H9 (cell line): ENCODE measurements around the gene B9D2. TPM values are rescaled to one million over a fixed set of nuclear protein-coding genes. Genes with fewer than 3 reads are reported as not detected.
A peak's percentile ranks its signal among the peaks of the same experiment; 100 is the strongest.

Experiments
- DNase-seq: peaks from one replicate; pipeline ENCODE4 v3.0.0-alpha.2; 2017
- H2AFZ ChIP-seq: one replicate; pipeline ENCODE4 v1.6.1; 2013; ENCODE audit warnings: mild to moderate bottlenecking, low read length, control low read depth, moderate library complexity
- H2AK5ac ChIP-seq: 2 replicates; pipeline ENCODE4 v1.6.1; 2013; ENCODE audit warnings: low read length, control low read depth, mixed read lengths; ENCODE audit not compliant: insufficient read length
- H2BK120ac ChIP-seq: one replicate; pipeline ENCODE4 v1.6.1; 2013; ENCODE audit warnings: low read depth, mild to moderate bottlenecking, low read length, control low read depth, inconsistent platforms; ENCODE audit not compliant: poor library complexity, severe bottlenecking
- H2BK12ac ChIP-seq: 2 replicates; pipeline ENCODE4 v1.6.1; 2013; ENCODE audit warnings: low read length, control low read depth, mixed read lengths, low read depth; ENCODE audit not compliant: insufficient read length
- H2BK15ac ChIP-seq: 2 replicates; pipeline ENCODE4 v1.6.1; 2013; ENCODE audit warnings: low read depth, low read length, control low read depth
- H2BK20ac ChIP-seq: one replicate; pipeline ENCODE4 v1.6.1; 2013; ENCODE audit warnings: low read depth, mild to moderate bottlenecking, low read length, control low read depth, inconsistent platforms; ENCODE audit not compliant: poor library complexity, severe bottlenecking
- H2BK5ac ChIP-seq: 2 replicates; pipeline ENCODE4 v1.6.1; 2013; ENCODE audit warnings: low read length, control low read depth, mixed read lengths; ENCODE audit not compliant: insufficient read length
- H3K14ac ChIP-seq: 2 replicates; pipeline ENCODE4 v1.6.1; 2013; ENCODE audit warnings: low read length, control low read depth; ENCODE audit not compliant: insufficient read depth
- H3K18ac ChIP-seq: 2 replicates; pipeline ENCODE4 v1.6.1; 2013; ENCODE audit warnings: low read depth, mild to moderate bottlenecking, mixed read lengths, low read length, control low read depth; ENCODE audit not compliant: insufficient read length
- H3K23ac ChIP-seq: 2 replicates; pipeline ENCODE4 v1.6.1; 2013; ENCODE audit warnings: low read length, control low read depth, mixed read lengths, low read depth; ENCODE audit not compliant: insufficient read length
- H3K23me2 ChIP-seq: 2 replicates; pipeline ENCODE4 v1.6.1; 2013; ENCODE audit warnings: low read depth, mild to moderate bottlenecking, mixed read lengths, low read length, control low read depth; ENCODE audit not compliant: insufficient read length, poor library complexity, severe bottlenecking
- H3K27ac ChIP-seq: 2 replicates; pipeline ENCODE4 v1.5.1; 2013; ENCODE audit warnings: low read length, control low read depth, mixed read lengths, low read depth; ENCODE audit not compliant: insufficient read length
- H3K27me3 ChIP-seq: 2 replicates; pipeline ENCODE4 v1.6.1; 2013; ENCODE audit warnings: low read length, control low read depth, inconsistent platforms; ENCODE audit not compliant: insufficient read depth
- H3K4ac ChIP-seq: 2 replicates; pipeline ENCODE4 v1.6.1; 2013; ENCODE audit warnings: low read depth, mild to moderate bottlenecking, control low read depth, inconsistent platforms, low read length, moderate library complexity
- H3K4me1 ChIP-seq: 2 replicates; pipeline ENCODE4 v1.6.1; 2013; ENCODE audit warnings: low read length, control low read depth, inconsistent platforms; ENCODE audit not compliant: insufficient read depth
- H3K4me2 ChIP-seq: 2 replicates; pipeline ENCODE4 v1.6.1; 2013; ENCODE audit warnings: low read length, control low read depth, mixed read lengths; ENCODE audit not compliant: insufficient read length, insufficient read depth
- H3K56ac ChIP-seq: 2 replicates; pipeline ENCODE4 v1.6.1; 2013; ENCODE audit warnings: low read depth, mild to moderate bottlenecking, mixed read lengths, low read length, control low read depth; ENCODE audit not compliant: insufficient read length
- H3K79me1 ChIP-seq: 2 replicates; pipeline ENCODE4 v1.6.1; 2013; ENCODE audit warnings: low read depth, mild to moderate bottlenecking, moderate library complexity, low read length, control low read depth, inconsistent platforms; ENCODE audit not compliant: insufficient read depth, poor library complexity, severe bottlenecking
- H3K79me2 ChIP-seq: 2 replicates; pipeline ENCODE4 v1.6.1; 2013; ENCODE audit warnings: low read length, control low read depth, inconsistent platforms; ENCODE audit not compliant: insufficient read depth
- H3K9ac ChIP-seq: 2 replicates; pipeline ENCODE4 v1.6.1; 2013; ENCODE audit warnings: low read length, control low read depth, mixed read lengths; ENCODE audit not compliant: insufficient read length; ENCODE audit errors: extremely low read depth
- H3K9me3 ChIP-seq: one replicate; pipeline ENCODE4 v1.6.1; 2013; ENCODE audit warnings: low read depth, low read length, inconsistent platforms; ENCODE audit not compliant: control insufficient read depth
- H3T11ph ChIP-seq: one replicate; pipeline ENCODE4 v1.6.1; 2013; ENCODE audit warnings: mild to moderate bottlenecking, low read length, control low read depth, inconsistent platforms
- H4K20me1 ChIP-seq: one replicate; pipeline ENCODE4 v1.6.1; 2013; ENCODE audit not compliant: control insufficient read depth, insufficient read length, insufficient read depth
- H4K5ac ChIP-seq: 2 replicates; pipeline ENCODE4 v1.6.1; 2013; ENCODE audit warnings: low read depth, mild to moderate bottlenecking, mixed read lengths, low read length, control low read depth; ENCODE audit not compliant: insufficient read length
- H4K8ac ChIP-seq: replicated peaks from 2 replicates; pipeline ENCODE4 v1.6.1; 2013; ENCODE audit warnings: low read length, control low read depth, mixed read lengths, low read depth; ENCODE audit not compliant: insufficient read length
- H4K91ac ChIP-seq: 2 replicates; pipeline ENCODE4 v1.6.1; 2013; ENCODE audit warnings: low read depth, mild to moderate bottlenecking, moderate library complexity, mixed read lengths, low read length, control low read depth; ENCODE audit not compliant: insufficient read length
- H3K27ac Mint-ChIP-seq, 3 experiments: 2 replicates in 2 of 3; 3 replicates in 1 of 3; pipeline ENCODE4 v1.8.0; 2020 to 2021; ENCODE audit warnings: mixed read lengths in 3 of 3, mild to moderate bottlenecking in 1 of 3, moderate library complexity in 1 of 3
- H3K27me3 Mint-ChIP-seq: 2 replicates; pipeline ENCODE4 v1.8.0; 2021; ENCODE audit warnings: low read depth, mild to moderate bottlenecking, moderate library complexity, mixed read lengths
- H3K36me3 Mint-ChIP-seq, 3 experiments: 2 replicates in 2 of 3; 3 replicates in 1 of 3; pipeline ENCODE4 v1.8.0; 2020 to 2021; ENCODE audit warnings: low read depth in 3 of 3, mixed read lengths in 3 of 3; ENCODE audit not compliant: insufficient read depth in 1 of 3
- H3K4me1 Mint-ChIP-seq, 2 experiments: 2 replicates each; pipeline ENCODE4 v1.8.0; 2020; ENCODE audit warnings: mixed read lengths in 2 of 2
- H3K4me3 Mint-ChIP-seq, 2 experiments: 2 replicates in 1 of 2; 3 replicates in 1 of 2; pipeline ENCODE4 v1.8.0; 2020 to 2021; ENCODE audit warnings: mild to moderate bottlenecking in 2 of 2, mixed read lengths in 2 of 2, moderate library complexity in 1 of 2
- H3K9me3 Mint-ChIP-seq, 2 experiments: 2 replicates in 1 of 2; 3 replicates in 1 of 2; pipeline ENCODE4 v1.8.0; 2020; ENCODE audit warnings: mild to moderate bottlenecking in 2 of 2, mixed read lengths in 2 of 2, moderate library complexity in 1 of 2
- WGBS: extraction: QIAGEN DNeasy Blood & Tissue Kit; methylation state at CpG from one replicate; pipeline ENCODE4 v1.1.7; 2013; ENCODE audit warnings: missing lambda C conversion rate, low lambda C conversion rate, mixed read lengths; ENCODE audit not compliant: insufficient read length; ENCODE audit errors: extremely low coverage; 5-methylcytosine and 5-hydroxymethylcytosine counted together
- total RNA-seq: library from RNA; stranded (reverse); gene quantifications from 2 replicates; pipeline ENCODE4 v1.2.1, GENCODE V29; 2021
- TF ChIP-seq, protein P1 (sequence below): fragments of 200-600 bp; sonication (generic); conservative IDR thresholded peaks from 3 replicates; pipeline ENCODE4 v1.8.0; 2021; ENCODE audit warnings: antibody characterized with exemption, mild to moderate bottlenecking

B9D2 gene
- total RNA-seq, 1 experiment from 2014 or later, result 4.8 TPM

DNA sequence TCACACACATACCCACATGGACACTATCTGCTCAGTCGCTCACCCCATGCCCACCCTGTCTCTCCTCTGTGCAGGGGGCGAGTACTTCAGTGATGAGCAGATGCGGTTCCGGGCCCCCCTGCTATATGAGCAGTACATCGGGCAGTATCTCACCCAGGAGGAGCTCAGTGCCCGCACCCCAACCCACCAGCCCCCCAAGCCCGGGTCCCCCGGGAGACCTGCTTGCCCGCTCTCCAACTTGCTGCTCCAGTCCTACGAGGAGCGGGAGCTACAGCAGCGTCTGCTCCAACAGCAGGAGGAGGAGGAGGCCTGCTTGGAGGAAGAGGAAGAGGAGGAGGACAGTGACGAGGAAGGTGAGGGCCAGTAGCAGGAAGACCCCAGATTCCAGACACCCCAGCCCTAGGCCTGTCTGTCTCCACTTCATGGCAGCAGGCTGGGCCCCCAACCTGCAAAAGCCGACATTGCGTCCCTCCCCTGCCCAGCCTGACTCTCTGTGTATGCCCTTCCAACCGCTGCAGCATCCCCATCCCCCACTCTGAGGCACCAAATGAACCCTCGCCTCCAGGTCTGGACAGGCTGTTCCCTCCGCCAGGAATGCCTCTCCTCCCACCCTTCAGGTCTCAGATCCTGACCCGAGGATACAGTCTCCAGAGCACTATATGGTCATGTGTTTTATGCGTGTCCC lies 44.3 kb downstream of the B9D2 start:
- Histone ChIP-seq H3K79me2 (no peaks in the 10 kb centered on the region), H3K27ac (no peak overlapping the region), H2BK12ac (no peak overlapping the region), H2BK20ac (no peak overlapping the region), H4K91ac (no peak overlapping the region), H3K56ac (no peak overlapping the region), H2AK5ac (no peak overlapping the region), H2BK5ac (no peak overlapping the region), H3K23me2 (peaks cover under 1% of the 10 kb centered on the region), H3K18ac (no peak overlapping the region), H3K14ac (no peak overlapping the region), H2AFZ (no peak overlapping the region), H3K27me3 (no peaks in the 10 kb centered on the region), H3K4me1 (peaks cover 5% of the 10 kb centered on the region; the same call in 1 of the 2 replicates), H2BK120ac (no peak overlapping the region), H4K5ac (no peak overlapping the region), H4K20me1 (no peaks in the 10 kb centered on the region), H3K9me3 (no peaks in the 10 kb centered on the region), H3K9ac (no peak overlapping the region), H3K4me2 (no peak overlapping the region), H3T11ph (no peak overlapping the region), H3K79me1 (no peaks in the 10 kb centered on the region), H2BK15ac (no peak overlapping the region), H3K23ac (no peak overlapping the region), H3K4ac (no peak overlapping the region), H4K8ac (no peak overlapping the region)
- TF ChIP-seq, protein P1, sequence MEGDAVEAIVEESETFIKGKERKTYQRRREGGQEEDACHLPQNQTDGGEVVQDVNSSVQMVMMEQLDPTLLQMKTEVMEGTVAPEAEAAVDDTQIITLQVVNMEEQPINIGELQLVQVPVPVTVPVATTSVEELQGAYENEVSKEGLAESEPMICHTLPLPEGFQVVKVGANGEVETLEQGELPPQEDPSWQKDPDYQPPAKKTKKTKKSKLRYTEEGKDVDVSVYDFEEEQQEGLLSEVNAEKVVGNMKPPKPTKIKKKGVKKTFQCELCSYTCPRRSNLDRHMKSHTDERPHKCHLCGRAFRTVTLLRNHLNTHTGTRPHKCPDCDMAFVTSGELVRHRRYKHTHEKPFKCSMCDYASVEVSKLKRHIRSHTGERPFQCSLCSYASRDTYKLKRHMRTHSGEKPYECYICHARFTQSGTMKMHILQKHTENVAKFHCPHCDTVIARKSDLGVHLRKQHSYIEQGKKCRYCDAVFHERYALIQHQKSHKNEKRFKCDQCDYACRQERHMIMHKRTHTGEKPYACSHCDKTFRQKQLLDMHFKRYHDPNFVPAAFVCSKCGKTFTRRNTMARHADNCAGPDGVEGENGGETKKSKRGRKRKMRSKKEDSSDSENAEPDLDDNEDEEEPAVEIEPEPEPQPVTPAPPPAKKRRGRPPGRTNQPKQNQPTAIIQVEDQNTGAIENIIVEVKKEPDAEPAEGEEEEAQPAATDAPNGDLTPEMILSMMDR, result no peak
- no CpG with 5 or more reads among the region's 20 CpGs for WGBS
- H3K4me1 Mint-ChIP-seq, result peaks cover 24 to 28% of the 10 kb centered on the region in 2 experiments
- no peak overlapping the region for H3K4me3 Mint-ChIP-seq
- peak overlapping the region in 1 of 3 experiments; percentile 89; a peak in 3 of 7 replicates for H3K27ac Mint-ChIP-seq
- peaks cover 25 to 65% (median 57%) of the 10 kb centered on the region in 3 experiments for H3K36me3 Mint-ChIP-seq
- H3K27me3 Mint-ChIP-seq, result no peaks in the 10 kb centered on the region
- no peaks in the 10 kb centered on the region; a peak in 1 of 5 replicates for H3K9me3 Mint-ChIP-seq
- DNase-seq, result no peak
